ENCODE measurements around the gene P4HA1.

DNA sequence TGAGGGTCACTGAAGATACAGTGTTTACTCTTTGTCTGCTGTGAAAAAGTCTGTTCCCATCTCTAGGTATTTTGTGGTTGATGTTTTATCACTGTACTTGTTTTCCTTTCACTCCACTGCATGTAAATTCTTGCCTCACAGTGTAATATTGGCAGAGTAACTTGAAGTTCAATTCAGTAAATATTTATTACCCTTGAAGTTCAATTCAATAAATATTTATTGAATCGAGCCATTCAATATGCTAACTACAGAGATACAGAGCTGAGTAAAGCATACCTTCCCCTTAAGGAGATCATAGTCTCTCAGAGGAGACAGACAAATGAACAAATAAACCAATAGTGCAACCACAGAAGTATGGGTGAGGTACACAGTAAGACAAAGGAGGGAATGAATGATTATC lies 22.8 kb upstream of the P4HA1 start:
- TF ChIP-seq, protein P1, sequence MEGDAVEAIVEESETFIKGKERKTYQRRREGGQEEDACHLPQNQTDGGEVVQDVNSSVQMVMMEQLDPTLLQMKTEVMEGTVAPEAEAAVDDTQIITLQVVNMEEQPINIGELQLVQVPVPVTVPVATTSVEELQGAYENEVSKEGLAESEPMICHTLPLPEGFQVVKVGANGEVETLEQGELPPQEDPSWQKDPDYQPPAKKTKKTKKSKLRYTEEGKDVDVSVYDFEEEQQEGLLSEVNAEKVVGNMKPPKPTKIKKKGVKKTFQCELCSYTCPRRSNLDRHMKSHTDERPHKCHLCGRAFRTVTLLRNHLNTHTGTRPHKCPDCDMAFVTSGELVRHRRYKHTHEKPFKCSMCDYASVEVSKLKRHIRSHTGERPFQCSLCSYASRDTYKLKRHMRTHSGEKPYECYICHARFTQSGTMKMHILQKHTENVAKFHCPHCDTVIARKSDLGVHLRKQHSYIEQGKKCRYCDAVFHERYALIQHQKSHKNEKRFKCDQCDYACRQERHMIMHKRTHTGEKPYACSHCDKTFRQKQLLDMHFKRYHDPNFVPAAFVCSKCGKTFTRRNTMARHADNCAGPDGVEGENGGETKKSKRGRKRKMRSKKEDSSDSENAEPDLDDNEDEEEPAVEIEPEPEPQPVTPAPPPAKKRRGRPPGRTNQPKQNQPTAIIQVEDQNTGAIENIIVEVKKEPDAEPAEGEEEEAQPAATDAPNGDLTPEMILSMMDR (IDR thresholded peaks at IDR 0.05): no peak
- TF ChIP-seq POLR2A (IDR thresholded peaks at IDR 0.05): no peak
- no peak for TF ChIP-seq POLR2AphosphoS5 (IDR thresholded peaks at IDR 0.05)

All from prostate gland (tissue), 2 donors.